ENCODE measurements around the gene DIAPH2. TPM values are rescaled to one million over a fixed set of nuclear protein-coding genes. Genes with fewer than 3 reads are reported as not detected.

The DIAPH2 gene
- total RNA-seq, 4 donors from 2014 or later: 40.2 to 52.2 (median 44.8) TPM

- Histone ChIP-seq H3K4me1 (no peaks in the 10 kb centered on the region), H3K4me3 (no peak overlapping the region), H3K27ac (no peak overlapping the region), H3K27me3 (no peaks in the 10 kb centered on the region), H3K9me3 (no peaks in the 10 kb centered on the region), H3K36me3 (no peaks in the 10 kb centered on the region)
- DNase-seq (ENCODE audit: low spot score in 2 of 2): no peak
- whole genome bisulfite sequencing, 2 donors: 67 to 72% methylated on average over 4 of the region's 4 CpGs
- TF ChIP-seq POLR2A (IDR thresholded peaks at IDR 0.05): no peak
- no peak for TF ChIP-seq EP300 (IDR thresholded peaks at IDR 0.05)
- TF ChIP-seq CTCF (IDR thresholded peaks at IDR 0.05): no peak
Measured at GRCh38 chrX:97294041-97294440, 609.4 kb downstream of the DIAPH2 start.

- Histone ChIP-seq H3K36me3 (no peaks in the 10 kb centered on the region), H3K4me1 (no peaks in the 10 kb centered on the region), H3K9me3 (no peaks in the 10 kb centered on the region), H3K27ac (no peak overlapping the region), H3K4me3 (no peak overlapping the region), H3K27me3 (no peaks in the 10 kb centered on the region)
- 90 to 100% methylated on average over 2 of the region's 2 CpGs for WGBS, 2 donors
- no peak for DNase-seq (ENCODE audit: low spot score in 2 of 2)
- TF ChIP-seq EP300 (IDR thresholded peaks at IDR 0.05) (no peak), POLR2A (IDR thresholded peaks at IDR 0.05) (no peak), CTCF (IDR thresholded peaks at IDR 0.05) (no peak)
Measured at GRCh38 chrX:97295954-97296353, 611.3 kb downstream of the DIAPH2 start.

GRCh38 chrX:97306771-97307470, 622.3 kb downstream of the DIAPH2 start:
- H3K27me3 ChIP-seq: peaks cover 0 to 7% of the 10 kb centered on the region in 2 donors
- H3K36me3 ChIP-seq: no peaks in the 10 kb centered on the region
- no peaks in the 10 kb centered on the region for H3K4me1 ChIP-seq
- H3K4me3 ChIP-seq: no peak overlapping the region
- H3K27ac ChIP-seq: no peak overlapping the region
- TF ChIP-seq CTCF (IDR thresholded peaks at IDR 0.05): no peak
- TF ChIP-seq EP300 (IDR thresholded peaks at IDR 0.05): no peak
- no peak for TF ChIP-seq POLR2A (IDR thresholded peaks at IDR 0.05)
- 85 to 89% methylated on average over 1 of the region's 1 CpG for WGBS, 2 donors
- H3K9me3 ChIP-seq: no peaks in the 10 kb centered on the region
- DNase-seq (ENCODE audit: low spot score in 2 of 2): no peak

DNA sequence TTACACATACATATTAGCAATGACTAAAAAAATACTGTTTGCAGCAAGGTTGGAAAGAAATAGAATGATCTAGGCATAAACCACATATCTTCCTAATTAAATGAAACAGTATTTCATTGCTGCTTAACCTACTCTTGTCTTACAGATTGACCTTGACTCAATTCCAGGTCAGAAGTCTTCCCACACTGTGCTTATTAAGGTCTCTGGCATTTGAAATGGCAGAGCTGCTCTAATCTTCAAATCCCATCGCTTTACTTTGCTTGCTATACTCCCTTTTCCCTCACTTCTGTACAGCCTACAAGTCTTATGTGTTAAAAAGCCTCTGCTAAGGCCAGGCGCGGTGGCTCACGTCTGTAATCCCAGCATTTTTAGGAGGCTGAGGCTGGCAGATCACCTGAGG, 623.5 kb downstream of the DIAPH2 start:
- whole genome bisulfite sequencing, 2 donors: 86 to 93% methylated on average over 4 of the region's 4 CpGs
- Histone ChIP-seq H3K4me3 (no peak overlapping the region), H3K36me3 (no peaks in the 10 kb centered on the region), H3K27me3 (peaks cover 0 to 7% of the 10 kb centered on the region in 2 donors), H3K4me1 (no peaks in the 10 kb centered on the region), H3K27ac (no peak overlapping the region), H3K9me3 (no peaks in the 10 kb centered on the region)
- TF ChIP-seq EP300 (IDR thresholded peaks at IDR 0.05) (no peak), POLR2A (IDR thresholded peaks at IDR 0.05) (no peak), CTCF (IDR thresholded peaks at IDR 0.05) (no peak)
- DNase-seq (ENCODE audit: low spot score in 2 of 2): no peak

DNA sequence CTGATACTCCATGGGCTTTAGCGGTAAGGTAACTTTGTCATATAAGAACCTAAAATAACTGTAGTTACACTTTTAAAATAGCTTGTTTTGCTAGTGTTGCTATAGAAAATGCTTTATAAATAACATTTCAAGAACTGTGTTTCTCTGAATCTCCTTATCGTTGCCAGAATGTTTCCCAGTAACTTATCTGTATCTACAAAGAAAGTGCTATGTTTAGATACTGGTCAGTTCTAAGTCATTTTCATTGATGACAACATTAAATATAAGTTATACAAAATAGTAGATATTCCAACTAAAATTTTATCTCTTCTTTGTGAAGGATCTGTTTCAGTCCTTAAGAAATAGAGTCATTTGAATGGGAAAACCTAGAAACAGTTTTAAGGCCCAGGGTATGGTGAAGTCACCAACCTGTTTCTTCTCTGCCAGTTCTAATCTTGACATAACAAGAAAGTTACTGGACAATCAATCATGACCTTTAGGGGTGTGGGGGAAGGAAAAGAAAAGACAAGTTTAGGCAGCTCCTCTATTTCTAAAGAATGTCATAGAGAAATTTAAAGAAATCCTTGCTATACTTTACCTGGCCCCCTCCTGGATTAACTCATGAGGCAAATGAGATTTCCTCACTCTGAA, 625.0 kb downstream of the DIAPH2 start:
- H3K27ac ChIP-seq: no peak overlapping the region
- H3K4me3 ChIP-seq: no peak overlapping the region
- H3K4me1 ChIP-seq: no peaks in the 10 kb centered on the region
- no peaks in the 10 kb centered on the region for H3K9me3 ChIP-seq
- 82 to 89% methylated on average over 2 of the region's 2 CpGs for WGBS, 2 donors
- peaks cover 0 to 7% of the 10 kb centered on the region in 2 donors for H3K27me3 ChIP-seq
- no peak for DNase-seq (ENCODE audit: low spot score in 2 of 2)
- H3K36me3 ChIP-seq: no peaks in the 10 kb centered on the region
- TF ChIP-seq POLR2A (IDR thresholded peaks at IDR 0.05) (no peak), CTCF (IDR thresholded peaks at IDR 0.05) (no peak), EP300 (IDR thresholded peaks at IDR 0.05) (no peak)

Data from tibial nerve (tissue), 4 donors.